HepG2 (cell line): ENCODE results near the gene SHISA7. TPM values are rescaled to one million over a fixed set of nuclear protein-coding genes. Genes with fewer than 3 reads are reported as not detected.

Experiments
- CBX2 ChIP-seq, 2 experiments: fragments of 200-600 bp in 1 of 2; sonication (generic); formaldehyde crosslinking in 1 of 2; IDR thresholded peaks; 2 replicates each; pipeline versions ENCODE4 v1.7.0 to v1.8.1; 2018 to 2022; ENCODE audit warnings: low read depth in 2 of 2, low read length in 1 of 2, mild to moderate bottlenecking in 1 of 2, missing genetic modification reagents in 1 of 2
- CHCHD3 ChIP-seq: sonication (generic); formaldehyde crosslinking; IDR thresholded peaks from 2 replicates; pipeline ENCODE4 v1.8.0; 2022; ENCODE audit warnings: mild to moderate bottlenecking, missing genetic modification reagents, moderate library complexity
- FOSL2 ChIP-seq: sonication (generic); formaldehyde crosslinking; IDR thresholded peaks from 2 replicates; pipeline ENCODE4 v1.4.0; 2020; ENCODE audit warnings: missing genetic modification reagents
- IRF9 ChIP-seq: sonication (generic); formaldehyde crosslinking; IDR thresholded peaks from 2 replicates; pipeline ENCODE4 v1.8.0; 2022; ENCODE audit warnings: missing genetic modification reagents, mild to moderate bottlenecking, borderline replicate concordance
- LCORL ChIP-seq, 2 experiments: fragments of 450-650 bp in 1 of 2; sonication (generic) in 1 of 2; formaldehyde crosslinking in 1 of 2; IDR thresholded peaks; 2 replicates each; pipeline versions ENCODE4 v1.5.0 to v1.6.1; 2017 to 2020; ENCODE audit warnings: antibody characterized with exemption in 1 of 2, missing genetic modification reagents in 1 of 2
- NR1H2 ChIP-seq: sonication (generic); formaldehyde crosslinking; IDR thresholded peaks from 2 replicates; pipeline ENCODE4 v1.8.1; 2022; ENCODE audit warnings: low read depth, missing genetic modification reagents, borderline replicate concordance
- SOX5 ChIP-seq: IDR thresholded peaks from 2 replicates; pipeline ENCODE4 v1.6.1; 2016; ENCODE audit warnings: borderline replicate concordance
- SP1 ChIP-seq, 2 experiments: fragments of 450-650 bp in 1 of 2; sonication (generic) in 1 of 2; formaldehyde crosslinking in 1 of 2; IDR thresholded peaks; 2 replicates each; pipeline versions ENCODE4 v1.4.0 to v1.6.1; 2016 to 2020; ENCODE audit warnings: missing genetic modification reagents in 1 of 2
- STAT5B ChIP-seq: sonication (generic); formaldehyde crosslinking; IDR thresholded peaks from 2 replicates; pipeline ENCODE4 v1.4.0; 2020; ENCODE audit warnings: missing genetic modification reagents
- TFDP1 ChIP-seq: IDR thresholded peaks from 2 replicates; pipeline ENCODE4 v1.6.1; 2016; ENCODE audit warnings: missing compliant biosample characterization, missing genetic modification reagents, borderline replicate concordance
- ZFP91 ChIP-seq: sonication (generic); formaldehyde crosslinking; IDR thresholded peaks from 2 replicates; pipeline ENCODE4 v1.9.0; 2022; ENCODE audit warnings: missing genetic modification reagents, mild to moderate bottlenecking, borderline replicate concordance
- ZNF230 ChIP-seq: sonication (generic); formaldehyde crosslinking; IDR thresholded peaks from 2 replicates; pipeline ENCODE4 v1.4.0; 2020; ENCODE audit warnings: mild to moderate bottlenecking, missing genetic modification reagents
- ZNF580 ChIP-seq: IDR thresholded peaks from 2 replicates; pipeline ENCODE4 v1.6.1; 2016; ENCODE audit warnings: low read depth, borderline replicate concordance
- ZNF652 ChIP-seq: IDR thresholded peaks from 2 replicates; pipeline ENCODE4 v1.6.1; 2016; ENCODE audit warnings: low read depth, borderline replicate concordance
- ZNF687 ChIP-seq: sonication (generic); formaldehyde crosslinking; IDR thresholded peaks from 2 replicates; pipeline ENCODE4 v1.5.1; 2020; ENCODE audit warnings: mild to moderate bottlenecking, missing genetic modification reagents, moderate library complexity
- ZNF746 ChIP-seq: sonication (generic); formaldehyde crosslinking; IDR thresholded peaks from 2 replicates; pipeline ENCODE4 v1.8.0; 2022; ENCODE audit warnings: mild to moderate bottlenecking, missing genetic modification reagents
- polyA plus RNA-seq, 8 experiments: library from polyadenylated mRNA; depleted of rRNA in 3 of 8; stranded (reverse) in 7 of 8; unstranded in 1 of 8; fragments of >200 nt; fragmentation: Illumina TruSeq in 4 of 8; extraction: Trizol in 4 of 8; gene quantifications; 2 replicates each; pipeline versions ENCODE4 v1.2.1 to v1.2.3, GENCODE V29; 2011 to 2016; ENCODE audit warnings: low read depth in 4 of 8, missing spikeins in 1 of 8, mixed read lengths in 1 of 8; ENCODE audit not compliant: insufficient read depth in 1 of 8
- total RNA-seq, 5 experiments: library from RNA; depleted of rRNA; stranded (reverse); fragments of >200 nt; fragmentation: Illumina TruSeq; extraction: Trizol; gene quantifications; 2 replicates each; pipeline ENCODE4 v1.2.3, GENCODE V29; 2016; ENCODE audit warnings: low read depth in 1 of 5

Gene SHISA7
- total and polyA plus RNA-seq, 2 of the 13 experiments (the other 11 are each of a cell fraction or from before 2014, with no cell fraction given), result not detected

- TF ChIP-seq FOSL2 (CRISPR knock-in tag) (peak; percentile 15; the same call in 1 of the 2 replicates), ZNF230 (peak; percentile 68; the same call in 1 of the 2 replicates), LCORL (IDR thresholded peaks at IDR 0.05) (no peak), LCORL (CRISPR knock-in tag; IDR thresholded peaks at IDR 0.05) (peak; percentile 70), ZNF580 (CRISPR knock-in tag) (peak; percentile 78; the same call in 1 of the 2 replicates), ZNF687 (CRISPR knock-in tag) (peak; percentile 85), IRF9 (CRISPR knock-in tag) (peak; percentile 70; the same call in 1 of the 2 replicates), SP1 (IDR thresholded peaks at IDR 0.05) (peak; percentile 97), SP1 (CRISPR knock-in tag; IDR thresholded peaks at IDR 0.05) (peak; percentile 99), CHCHD3 (CRISPR knock-in tag) (peak; percentile 25; the same call in 1 of the 2 replicates), ZFP91 (CRISPR knock-in tag) (peak; percentile 84), NR1H2 (no peak), ZNF746 (CRISPR knock-in tag) (0 out of 2 replicates have a peak, but pooled peaks have one; percentile 49), STAT5B (CRISPR knock-in tag) (0 out of 2 replicates have a peak, but pooled peaks have one; percentile 55), CBX2 (IDR thresholded peaks at IDR 0.05; ENCODE audit: low read depth, low read length) (no peak), CBX2 (CRISPR knock-in tag; IDR thresholded peaks at IDR 0.05; ENCODE audit: low read depth) (no peak), ZNF652 (CRISPR knock-in tag) (no peak), TFDP1 (CRISPR knock-in tag) (peak; percentile 43; the same call in 1 of the 2 replicates), SOX5 (CRISPR knock-in tag) (peak; percentile 36; the same call in 1 of the 2 replicates)
Observed at GRCh38 chr19:55461259-55461973, 18.3 kb upstream of the SHISA7 start, which contains the start of gene ISOC2 (continued).
